Sigmoid colon (tissue), 4 donors: ENCODE measurements around the gene THEMIS.

Source experiments
- EP300 ChIP-seq, 4 donors: sonication (generic); formaldehyde crosslinking; IDR thresholded peaks; one replicate each; pipeline ENCODE4 v1.6.1; 2017; ENCODE audit warnings: antibody characterized with exemption in 4 of 4
- POLR2AphosphoS5 ChIP-seq, 4 donors: sonication (generic); formaldehyde crosslinking; IDR thresholded peaks; one replicate each; pipeline ENCODE4 v1.6.1; 2017; ENCODE audit warnings: antibody characterized with exemption in 4 of 4
- TF ChIP-seq, protein P1 (sequence below), 4 experiments: fragments of 450-650 bp in 3 of 4; fragments of 200-600 bp in 1 of 4; IDR thresholded peaks; one replicate each; pipeline ENCODE4 v1.5.1; 2016 to 2019; ENCODE audit warnings: antibody characterized with exemption in 4 of 4, mild to moderate bottlenecking in 3 of 4, moderate library complexity in 2 of 4

GRCh38 chr6:127833336-127833735 lies 67.5 kb downstream of the THEMIS start:
- TF ChIP-seq POLR2AphosphoS5 (IDR thresholded peaks at IDR 0.05), result no peak
- no peak for TF ChIP-seq EP300 (IDR thresholded peaks at IDR 0.05)
- TF ChIP-seq, protein P1, sequence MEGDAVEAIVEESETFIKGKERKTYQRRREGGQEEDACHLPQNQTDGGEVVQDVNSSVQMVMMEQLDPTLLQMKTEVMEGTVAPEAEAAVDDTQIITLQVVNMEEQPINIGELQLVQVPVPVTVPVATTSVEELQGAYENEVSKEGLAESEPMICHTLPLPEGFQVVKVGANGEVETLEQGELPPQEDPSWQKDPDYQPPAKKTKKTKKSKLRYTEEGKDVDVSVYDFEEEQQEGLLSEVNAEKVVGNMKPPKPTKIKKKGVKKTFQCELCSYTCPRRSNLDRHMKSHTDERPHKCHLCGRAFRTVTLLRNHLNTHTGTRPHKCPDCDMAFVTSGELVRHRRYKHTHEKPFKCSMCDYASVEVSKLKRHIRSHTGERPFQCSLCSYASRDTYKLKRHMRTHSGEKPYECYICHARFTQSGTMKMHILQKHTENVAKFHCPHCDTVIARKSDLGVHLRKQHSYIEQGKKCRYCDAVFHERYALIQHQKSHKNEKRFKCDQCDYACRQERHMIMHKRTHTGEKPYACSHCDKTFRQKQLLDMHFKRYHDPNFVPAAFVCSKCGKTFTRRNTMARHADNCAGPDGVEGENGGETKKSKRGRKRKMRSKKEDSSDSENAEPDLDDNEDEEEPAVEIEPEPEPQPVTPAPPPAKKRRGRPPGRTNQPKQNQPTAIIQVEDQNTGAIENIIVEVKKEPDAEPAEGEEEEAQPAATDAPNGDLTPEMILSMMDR (IDR thresholded peaks at IDR 0.05), result no peak
